Activated CD8-positive, alpha-beta memory T cell treated with anti-CD3 and anti-CD28 coated beads, Interleukin-2, amount 50 U/mL, for 4 hours (primary cell): Measurements from ENCODE around the gene STX5.
"Not testable (repeated sequence)": the region's sequence is repeated elsewhere in the genome, so short reads cannot be mapped to it uniquely, and the experiment has no call there.

ENCODE experiments used
- DNase-seq: peaks from one replicate; pipeline ENCODE4 v3.0.0-alpha.2; 2020

Gene STX5

GRCh38 chr11:62854013-62854824 is 22.4 kb upstream of the STX5 start:
- DNase-seq = no peak

GRCh38 chr11:62853279-62853965 is 21.6 kb upstream of the STX5 start:
- DNase-seq = no peak

- DNase-seq = no peak
Measured at GRCh38 chr11:62852523-62853188, 20.8 kb upstream of the STX5 start.

GRCh38 chr11:62851807-62852522 is 20.1 kb upstream of the STX5 start:
- no peak for DNase-seq

GRCh38 chr11:62850911-62851806 is 19.3 kb upstream of the STX5 start:
- DNase-seq = no peak

- no peak for DNase-seq
Measured at GRCh38 chr11:62847767-62848314, 16.0 kb upstream of the STX5 start.

GRCh38 chr11:62846177-62846576 is 14.3 kb upstream of the STX5 start:
- no peak for DNase-seq

- no peak for DNase-seq
Measured at GRCh38 chr11:62844154-62844553, 12.3 kb upstream of the STX5 start.

GRCh38 chr11:62843466-62843865 is 11.6 kb upstream of the STX5 start:
- DNase-seq = no peak

GRCh38 chr11:62842891-62843290 is 11.0 kb upstream of the STX5 start:
- not testable (repeated sequence) for DNase-seq

- DNase-seq = peak; percentile 36
Measured at GRCh38 chr11:62842171-62842741, 10.4 kb upstream of the STX5 start.

- DNase-seq = peak; percentile 71
Measured at GRCh38 chr11:62841361-62842170, 9.7 kb upstream of the STX5 start.

- DNase-seq = peak; percentile 68
Measured at GRCh38 chr11:62840721-62841360, 9.0 kb upstream of the STX5 start.

GRCh38 chr11:62839050-62839945 is 7.4 kb upstream of the STX5 start, which contains the start of gene WDR74:
Gene WDR74 (minus strand): TSS chr11:62839590. CDS start chr11:62839570, 20 bp downstream.
- peak; percentile 94 for DNase-seq

GRCh38 chr11:62835336-62835735 is 3.5 kb upstream of the STX5 start:
- no peak for DNase-seq

- no peak for DNase-seq
Measured at GRCh38 chr11:62832336-62833234, 734 bp upstream of the STX5 start, which contains the start of gene TEX54. Gene TEX54 (minus strand): TSS chr11:62832841.

GRCh38 chr11:62830904-62831519 is 839 bp downstream of the STX5 start:
- DNase-seq = no peak
